Daoy (cell line): ENCODE results near the gene RALGAPA2. TPM values are rescaled to one million over a fixed set of nuclear protein-coding genes. Genes with fewer than 3 reads are reported as not detected.

Source experiments
- DNase-seq: peaks from one replicate; pipeline ENCODE4 v3.0.0-alpha.2; 2015; ENCODE audit warnings: low read depth
- total RNA-seq: library from RNA; depleted of rRNA; stranded (reverse); fragments of >200 nt; shearing (Covaris generic); gene quantifications from 2 replicates; pipeline ENCODE4 v1.2.3, GENCODE V29; 2014

RALGAPA2 gene
- total RNA-seq, 1 experiment from 2014 or later: 5.9 TPM

- DNase-seq: no peak
These were observed 215.0 kb downstream of the RALGAPA2 start for GRCh38 chr20:20497242-20497978.

GRCh38 chr20:20495729-20496503 lies 216.5 kb downstream of the RALGAPA2 start:
- DNase-seq: no peak

- no peak for DNase-seq
These were observed 218.7 kb downstream of the RALGAPA2 start for GRCh38 chr20:20493701-20494100.

GRCh38 chr20:20492521-20493332 lies 219.7 kb downstream of the RALGAPA2 start:
- DNase-seq: no peak

GRCh38 chr20:20491784-20492264 lies 220.6 kb downstream of the RALGAPA2 start:
- DNase-seq: no peak

GRCh38 chr20:20491110-20491783 lies 221.2 kb downstream of the RALGAPA2 start:
- no peak for DNase-seq

GRCh38 chr20:20490673-20491072 lies 221.8 kb downstream of the RALGAPA2 start:
- DNase-seq: no peak

GRCh38 chr20:20489648-20490341 lies 222.6 kb downstream of the RALGAPA2 start:
- DNase-seq: no peak

GRCh38 chr20:20489054-20489453 lies 223.4 kb downstream of the RALGAPA2 start:
- DNase-seq: no peak

- DNase-seq: no peak
These were observed 224.1 kb downstream of the RALGAPA2 start for GRCh38 chr20:20488388-20488787.

GRCh38 chr20:20487811-20488210 lies 224.6 kb downstream of the RALGAPA2 start:
- DNase-seq: peak; percentile 4

GRCh38 chr20:20483328-20483727 lies 229.1 kb downstream of the RALGAPA2 start:
- DNase-seq: no peak

- no peak for DNase-seq
These were observed 230.0 kb downstream of the RALGAPA2 start for GRCh38 chr20:20482453-20482852.

GRCh38 chr20:20480689-20481088 lies 231.8 kb downstream of the RALGAPA2 start:
- no peak for DNase-seq

- DNase-seq: no peak
These were observed 232.3 kb downstream of the RALGAPA2 start for GRCh38 chr20:20480126-20480525.

- no peak for DNase-seq
These were observed 234.9 kb downstream of the RALGAPA2 start for GRCh38 chr20:20477444-20478041.

- no peak for DNase-seq
These were observed 235.9 kb downstream of the RALGAPA2 start for GRCh38 chr20:20476504-20476903.

GRCh38 chr20:20473657-20474056 lies 238.8 kb downstream of the RALGAPA2 start:
- no peak for DNase-seq

GRCh38 chr20:20472684-20473274 lies 239.7 kb downstream of the RALGAPA2 start:
- no peak for DNase-seq

- peak; percentile 52 for DNase-seq
These were observed 246.0 kb downstream of the RALGAPA2 start for GRCh38 chr20:20466341-20466879.
